Left lung (tissue), 10 donors: ENCODE measurements around the gene TARS2. TPM values are rescaled to one million over a fixed set of nuclear protein-coding genes. Genes with fewer than 3 reads are reported as not detected.
A peak's percentile ranks its signal among the peaks of the same experiment; 100 is the strongest.

ENCODE experiments used
- ATAC-seq: fragments of 200-7000 bp; cut with Tn5 transposase; one replicate; pipeline ENCODE4 v1.9.1; 2020; ENCODE audit warnings: moderate library complexity
- DNase-seq, 4 donors: peaks; one replicate each; pipeline ENCODE4 v3.0.0-alpha.2; 2013 to 2020
- H3K27ac ChIP-seq, 2 donors: fragments of 200-600 bp; sonication (generic) in 1 of 2; one replicate each; pipeline versions ENCODE4 v1.5.0 to v1.8.0; 2020 to 2021
- H3K27me3 ChIP-seq, 2 donors: fragments of 200-600 bp; sonication (generic) in 1 of 2; one replicate each; pipeline versions ENCODE4 v1.5.0 to v1.8.0; 2020 to 2021
- H3K36me3 ChIP-seq, 2 donors: fragments of 200-600 bp; sonication (generic) in 1 of 2; one replicate each; pipeline versions ENCODE4 v1.5.0 to v1.8.0; 2020 to 2021
- H3K4me1 ChIP-seq, 2 donors: fragments of 200-600 bp; one replicate each; pipeline ENCODE4 v1.8.0; 2021
- H3K4me3 ChIP-seq, 2 donors: fragments of 200-600 bp; sonication (generic) in 1 of 2; one replicate each; pipeline versions ENCODE4 v1.5.0 to v1.8.0; 2020 to 2021; ENCODE audit warnings: mild to moderate bottlenecking in 1 of 2
- H3K9me3 ChIP-seq, 2 donors: fragments of 200-600 bp; sonication (generic) in 1 of 2; one replicate each; pipeline versions ENCODE4 v1.5.0 to v1.8.0; 2020 to 2021
- CTCF ChIP-seq, 2 donors: fragments of 200-600 bp; sonication (generic) in 1 of 2; IDR thresholded peaks; one replicate each; pipeline versions ENCODE4 v1.5.0 to v1.8.0; 2021; ENCODE audit warnings: antibody characterized with exemption in 2 of 2
- intact Hi-C, 2 donors: fragments of 100-400 bp; cut with DNase I; formaldehyde crosslinking; loops; one replicate each; pipeline versions ENCODE4 v1.11.2 to v1.14.2; 2022
- polyA plus RNA-seq, 6 donors: library from polyadenylated mRNA; unstranded; fragments of 120-200 nt; gene quantifications; one replicate each; pipeline ENCODE4 v1.2.1, GENCODE V29; 2013; ENCODE audit not compliant: insufficient read length in 6 of 6
- total RNA-seq, 2 donors: library from RNA; stranded (reverse); fragmentation: NEBNext Ultra II Directional; extraction: Animal tissue kit (Norgen Biotek cat#: 25700); gene quantifications; one replicate each; pipeline ENCODE4 v1.2.1, GENCODE V29; 2021
- donor health status: DM: no; HTN: yes; CAD: no.
- donor health status: DM: no; HTN: no; CAD: no.

Gene TARS2
- total and polyA plus RNA-seq, 8 donors: 18.5 to 29.4 (median 26.0) TPM

- Histone ChIP-seq H3K4me1 (no peaks in the 10 kb centered on the region), H3K4me3 (no peak overlapping the region), H3K27me3 (no peaks in the 10 kb centered on the region), H3K36me3 (no peaks in the 10 kb centered on the region), H3K27ac (no peak overlapping the region), H3K9me3 (no peaks in the 10 kb centered on the region)
- TF ChIP-seq CTCF (IDR thresholded peaks at IDR 0.05): no peak
- DNase-seq: no peak
- no peak for ATAC-seq
- intact Hi-C loops: loop anchor here in 1 of 2 donors (10.0 kb wide), 1 partner anchor 45 kb away; no protein-coding TSS in a partner anchor
These were observed 7.3 kb upstream of the TARS2 start for GRCh38 chr1:150479927-150480352.

GRCh38 chr1:150484431-150484830 lies 2.8 kb upstream of the TARS2 start:
- peaks cover 0 to 11% of the 10 kb centered on the region in 2 donors for H3K4me1 ChIP-seq
- no peak overlapping the region for H3K27ac ChIP-seq
- peaks cover 0 to 5% of the 10 kb centered on the region in 2 donors for H3K36me3 ChIP-seq
- no peaks in the 10 kb centered on the region for H3K9me3 ChIP-seq
- intact Hi-C loops: no loop called here
- DNase-seq (no peak), ATAC-seq (no peak)
- H3K4me3 ChIP-seq: no peak overlapping the region
- H3K27me3 ChIP-seq: no peaks in the 10 kb centered on the region
- TF ChIP-seq CTCF (IDR thresholded peaks at IDR 0.05): no peak

GRCh38 chr1:150484861-150485260 lies 2.4 kb upstream of the TARS2 start:
- intact Hi-C loops: no loop called here
- H3K9me3 ChIP-seq: no peaks in the 10 kb centered on the region
- H3K27ac ChIP-seq: no peak overlapping the region
- peaks cover 0 to 11% of the 10 kb centered on the region in 2 donors for H3K4me1 ChIP-seq
- no peak for ATAC-seq
- H3K4me3 ChIP-seq: no peak overlapping the region
- peaks cover 0 to 9% of the 10 kb centered on the region in 2 donors for H3K36me3 ChIP-seq
- no peak for TF ChIP-seq CTCF (IDR thresholded peaks at IDR 0.05)
- DNase-seq: no peak
- no peaks in the 10 kb centered on the region for H3K27me3 ChIP-seq

- H3K36me3 ChIP-seq: peaks cover 0 to 38% of the 10 kb centered on the region in 2 donors
- ATAC-seq (no peak), DNase-seq (peak in 1 of 4 donors; percentile 29)
- H3K9me3 ChIP-seq: no peaks in the 10 kb centered on the region
- H3K27ac ChIP-seq: peak overlapping the region; percentile 8 to 83
- peak overlapping the region; percentile 56 to 87 for H3K4me3 ChIP-seq
- peaks cover 0 to 11% of the 10 kb centered on the region in 2 donors for H3K4me1 ChIP-seq
- intact Hi-C loops: no loop called here
- TF ChIP-seq CTCF (IDR thresholded peaks at IDR 0.05): no peak
- H3K27me3 ChIP-seq: no peaks in the 10 kb centered on the region
These were observed 520 bp downstream of the TARS2 start for GRCh38 chr1:150487763-150488115.

GRCh38 chr1:150493175-150493574 lies 6.0 kb downstream of the TARS2 start:
- H3K4me3 ChIP-seq: no peak overlapping the region
- no peak for ATAC-seq
- no peak for DNase-seq
- no peak for TF ChIP-seq CTCF (IDR thresholded peaks at IDR 0.05)
- no peaks in the 10 kb centered on the region for H3K27me3 ChIP-seq
- no peaks in the 10 kb centered on the region for H3K9me3 ChIP-seq
- H3K27ac ChIP-seq: no peak overlapping the region
- peaks cover 0 to 90% of the 10 kb centered on the region in 2 donors for H3K36me3 ChIP-seq
- intact Hi-C loops: no loop called here
- peaks cover 0 to 4% of the 10 kb centered on the region in 2 donors for H3K4me1 ChIP-seq
